HG03354 (cell line): ENCODE results near the gene ADD1.

Experiments used
- ATAC-seq: cut with Tn5 transposase; IDR thresholded peaks from one replicate; pipeline ENCODE4 v1.9.1; 2021; ENCODE audit warnings: mild to moderate bottlenecking; ENCODE audit not compliant: unreplicated experiment, poor library complexity, severe bottlenecking

Gene ADD1

GRCh38 chr4:2832309-2832980, 11.2 kb upstream of the ADD1 start:
- peak; percentile 75 for ATAC-seq

GRCh38 chr4:2832981-2833670, 10.5 kb upstream of the ADD1 start:
- ATAC-seq = no peak

- no peak for ATAC-seq
Observed at GRCh38 chr4:2833671-2834000, 10.0 kb upstream of the ADD1 start.

GRCh38 chr4:2834001-2834921, 9.4 kb upstream of the ADD1 start:
- no peak for ATAC-seq

GRCh38 chr4:2835978-2836377, 7.7 kb upstream of the ADD1 start:
- ATAC-seq = no peak

GRCh38 chr4:2836391-2836859, 7.2 kb upstream of the ADD1 start:
- ATAC-seq = no peak

GRCh38 chr4:2837110-2837903, 6.3 kb upstream of the ADD1 start:
- ATAC-seq = no peak

- ATAC-seq = no peak
Observed at GRCh38 chr4:2837904-2838496, 5.6 kb upstream of the ADD1 start.

- ATAC-seq = no peak
Observed at GRCh38 chr4:2839060-2839459, 4.6 kb upstream of the ADD1 start.

- peak; percentile 1 for ATAC-seq
Observed at GRCh38 chr4:2842687-2843262, 869 bp upstream of the ADD1 start.

- peak; percentile 32 for ATAC-seq
Observed at GRCh38 chr4:2843941-2844584, 419 bp downstream of the ADD1 start.

- ATAC-seq = no peak
Observed at GRCh38 chr4:2846172-2846571, 2.5 kb downstream of the ADD1 start.

- ATAC-seq = no peak
Observed at GRCh38 chr4:2847302-2847871, 3.7 kb downstream of the ADD1 start.

- no peak for ATAC-seq
Observed at GRCh38 chr4:2848449-2848848, 4.8 kb downstream of the ADD1 start.

GRCh38 chr4:2849267-2850152, 5.9 kb downstream of the ADD1 start:
- no peak for ATAC-seq

- ATAC-seq = no peak
Observed at GRCh38 chr4:2850966-2851798, 7.5 kb downstream of the ADD1 start.
